GM08714 (cell line): ENCODE data around the gene DGCR2.
A peak's percentile ranks its signal among the peaks of the same experiment; 100 is the strongest.

Experiments used
- H3K4me3 ChIP-seq: fragments of 200-500 bp; sonication (Bioruptor generic); 2 replicates; pipeline ENCODE4 v1.5.1; 2014; ENCODE audit warnings: mild to moderate bottlenecking, low read length, inconsistent platforms
- ZNF274 ChIP-seq: IDR thresholded peaks from 2 replicates; pipeline ENCODE4 v1.6.1; 2012; ENCODE audit warnings: mild to moderate bottlenecking, low read depth, low read length

The DGCR2 gene

GRCh38 chr22:19114984-19115552 is 7.1 kb downstream of the DGCR2 start:
- H3K4me3 ChIP-seq = no peak overlapping the region

GRCh38 chr22:19113429-19113828 is 8.8 kb downstream of the DGCR2 start:
- no peak for TF ChIP-seq ZNF274
- no peak overlapping the region for H3K4me3 ChIP-seq

More at GRCh38 chr22:19114984-19115552, 7.1 kb downstream of the DGCR2 start:
- TF ChIP-seq ZNF274 = no peak

- H3K4me3 ChIP-seq = no peak overlapping the region
- TF ChIP-seq ZNF274 = no peak
These were observed 10.6 kb downstream of the DGCR2 start for GRCh38 chr22:19111584-19111983.

- H3K4me3 ChIP-seq = no peak overlapping the region
These were observed 11.1 kb downstream of the DGCR2 start for GRCh38 chr22:19111140-19111539.

GRCh38 chr22:19110646-19111045 is 11.6 kb downstream of the DGCR2 start:
- no peak for TF ChIP-seq ZNF274
- H3K4me3 ChIP-seq = no peak overlapping the region

More at GRCh38 chr22:19111140-19111539, 11.1 kb downstream of the DGCR2 start:
- no peak for TF ChIP-seq ZNF274

- TF ChIP-seq ZNF274 = no peak
- H3K4me3 ChIP-seq = no peak overlapping the region; the same call in 1 of the 2 replicates
These were observed 12.2 kb downstream of the DGCR2 start for GRCh38 chr22:19110064-19110458.

GRCh38 chr22:19109198-19110063 is 12.8 kb downstream of the DGCR2 start:
- no peak for TF ChIP-seq ZNF274
- peak overlapping the region; percentile 20; the same call in 1 of the 2 replicates for H3K4me3 ChIP-seq

GRCh38 chr22:19108807-19109197 is 13.4 kb downstream of the DGCR2 start:
- H3K4me3 ChIP-seq = no peak overlapping the region
- TF ChIP-seq ZNF274 = no peak

GRCh38 chr22:19107730-19108074 is 14.5 kb downstream of the DGCR2 start:
- TF ChIP-seq ZNF274 = no peak
- H3K4me3 ChIP-seq = no peak overlapping the region

- no peak overlapping the region for H3K4me3 ChIP-seq
- TF ChIP-seq ZNF274 = no peak
These were observed 15.1 kb downstream of the DGCR2 start for GRCh38 chr22:19106886-19107729.

GRCh38 chr22:19105867-19106802 is 16.1 kb downstream of the DGCR2 start:
- TF ChIP-seq ZNF274 = no peak
- no peak overlapping the region for H3K4me3 ChIP-seq

- TF ChIP-seq ZNF274 = no peak
These were observed 16.8 kb downstream of the DGCR2 start for GRCh38 chr22:19105456-19105855.

More at GRCh38 chr22:19105456-19105855, 16.8 kb downstream of the DGCR2 start:
- H3K4me3 ChIP-seq = no peak overlapping the region
